NCI-H187 treated with DMSO at 0.1 percent for 48 hours (cell line): Measurements from ENCODE around the gene GNB4.
A peak's percentile ranks its signal among the peaks of the same experiment; 100 is the strongest.

ENCODE experiments used
- DNase-seq: peaks from one replicate; lab custom pipeline; 2025; lab: John Stamatoyannopoulos, UW

Gene GNB4

GRCh38 chr3:179355996-179356395 is 95.3 kb downstream of the GNB4 start:
- DNase-seq: no peak

DNA sequence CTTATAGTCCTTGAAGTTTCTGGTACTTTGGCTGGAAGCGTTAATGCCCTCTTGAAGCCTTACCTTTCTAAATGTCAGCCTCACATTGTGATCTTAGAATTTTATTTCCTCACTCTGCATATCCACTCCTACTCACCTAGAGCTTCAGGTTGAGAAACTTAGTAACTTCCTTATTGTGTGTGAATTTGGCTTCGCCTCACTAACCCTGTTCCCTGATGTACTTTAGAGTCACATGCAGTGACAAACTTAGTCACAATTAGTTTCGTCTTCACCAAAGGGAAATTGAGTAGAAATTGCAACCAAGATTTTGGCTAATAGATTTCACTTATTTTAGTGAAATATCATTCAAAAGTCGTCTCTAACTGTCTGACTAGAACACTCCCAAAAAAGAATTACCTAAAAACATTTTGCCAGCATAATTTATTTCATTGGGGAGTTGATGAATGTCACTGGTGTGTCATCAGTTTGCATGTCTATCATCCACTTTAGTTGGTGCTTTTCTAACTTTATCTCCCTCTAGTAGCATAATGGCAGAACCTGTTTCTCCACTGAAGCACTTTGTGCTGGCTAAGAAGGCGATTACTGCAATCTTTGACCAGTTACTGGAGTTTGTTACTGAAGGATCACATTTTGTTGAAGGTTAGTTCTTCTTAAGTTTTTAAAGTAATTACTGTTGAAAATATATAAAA is 102.8 kb downstream of the GNB4 start:
- no peak for DNase-seq

- peak; percentile 89 for DNase-seq
These were observed 103.7 kb downstream of the GNB4 start, which contains the start of gene MFN1 for GRCh38 chr3:179347345-179348194. Gene MFN1, plus strand, starts transcription at chr3:179347709. Its CDS starts 1,143 bp downstream, at chr3:179348852.
